ENCODE measurements around the gene ASB16. TPM values are rescaled to one million over a fixed set of nuclear protein-coding genes. Genes with fewer than 3 reads are reported as not detected.
"Not testable (repeated sequence)": the region's sequence is repeated elsewhere in the genome, so short reads cannot be mapped to it uniquely, and the experiment has no call there.

ASB16 gene
- total and polyA plus RNA-seq, 4 donors, result 0.02 to 0.37 (median 0.08) TPM; not detected in 1

DNA sequence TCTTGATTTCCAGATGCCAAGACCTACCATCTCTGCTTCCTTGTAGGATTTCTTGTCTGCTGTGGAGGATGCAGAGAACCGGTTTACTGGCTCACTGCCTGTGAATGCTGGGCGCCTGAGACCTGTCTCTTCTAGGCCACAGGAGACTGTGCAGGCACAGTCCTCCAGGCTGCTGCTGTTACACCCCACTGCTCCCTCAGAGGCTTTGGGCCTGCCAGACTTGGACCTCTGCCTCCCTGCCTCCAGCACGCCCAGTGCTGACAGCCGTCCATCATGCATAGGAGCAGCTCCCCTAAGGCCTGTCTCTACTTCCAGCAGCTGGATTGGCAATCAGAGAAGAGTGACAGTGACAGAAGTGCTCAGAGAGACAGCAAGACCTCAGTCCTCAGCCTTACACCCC lies 22.7 kb upstream of the ASB16 start:
- Histone ChIP-seq H3K27me3 (ENCODE audit: control insufficient read depth in 4 of 4, insufficient read depth in 4 of 4, low read length in 3 of 4) (no peaks in the 10 kb centered on the region), H3K9ac (ENCODE audit: low read depth in 1 of 2, low read length in 2 of 2) (no peak overlapping the region), H3K36me3 (ENCODE audit: control insufficient read depth in 4 of 4, insufficient read depth in 3 of 4, low read depth in 1 of 4, low read length in 3 of 4) (no peaks in the 10 kb centered on the region), H3K4me1 (ENCODE audit: control insufficient read depth in 4 of 4, insufficient read depth in 4 of 4, low read length in 3 of 4) (peaks cover 0 to 2% (median under 1%) of the 10 kb centered on the region in 4 donors), H3K4me3 (ENCODE audit: low read depth in 1 of 3, low read length in 3 of 3) (no peak overlapping the region), H3K27ac (ENCODE audit: low read depth in 1 of 2, low read length in 2 of 2) (no peak overlapping the region), H3K9me3 (ENCODE audit: control insufficient read depth in 4 of 4, low read length in 3 of 4) (no peaks in the 10 kb centered on the region)
- no peak for DNase-seq (ENCODE audit: low spot score)
- WGBS, result 99% methylated on average over 4 of the region's 4 CpGs
- TF ChIP-seq EGR1 (IDR thresholded peaks at IDR 0.05; ENCODE audit: low read depth in 2 of 2) (no peak), JUND (IDR thresholded peaks at IDR 0.05) (no peak), RXRA (IDR thresholded peaks at IDR 0.05) (no peak), CTCF (IDR thresholded peaks at IDR 0.05; ENCODE audit: low read depth, low read length, missing input control) (no peak), NR2F2 (IDR thresholded peaks at IDR 0.05) (no peak), FOXA1 (IDR thresholded peaks at IDR 0.05) (no peak), HNF4A (conservative IDR thresholded peaks at IDR 0.05) (no peak), ZBTB33 (IDR thresholded peaks at IDR 0.05) (no peak), GABPA (IDR thresholded peaks at IDR 0.05 in 1 of 2, conservative IDR thresholded peaks at IDR 0.05 in 1 of 2) (no peak), YY1 (IDR thresholded peaks at IDR 0.05) (no peak), TAF1 (conservative IDR thresholded peaks at IDR 0.05) (no peak), SP1 (IDR thresholded peaks at IDR 0.05) (no peak), RAD21 (IDR thresholded peaks at IDR 0.05) (no peak), FOXA2 (IDR thresholded peaks at IDR 0.05) (no peak), HNF4G (IDR thresholded peaks at IDR 0.05) (no peak)
- TF ChIP-seq, protein P1, sequence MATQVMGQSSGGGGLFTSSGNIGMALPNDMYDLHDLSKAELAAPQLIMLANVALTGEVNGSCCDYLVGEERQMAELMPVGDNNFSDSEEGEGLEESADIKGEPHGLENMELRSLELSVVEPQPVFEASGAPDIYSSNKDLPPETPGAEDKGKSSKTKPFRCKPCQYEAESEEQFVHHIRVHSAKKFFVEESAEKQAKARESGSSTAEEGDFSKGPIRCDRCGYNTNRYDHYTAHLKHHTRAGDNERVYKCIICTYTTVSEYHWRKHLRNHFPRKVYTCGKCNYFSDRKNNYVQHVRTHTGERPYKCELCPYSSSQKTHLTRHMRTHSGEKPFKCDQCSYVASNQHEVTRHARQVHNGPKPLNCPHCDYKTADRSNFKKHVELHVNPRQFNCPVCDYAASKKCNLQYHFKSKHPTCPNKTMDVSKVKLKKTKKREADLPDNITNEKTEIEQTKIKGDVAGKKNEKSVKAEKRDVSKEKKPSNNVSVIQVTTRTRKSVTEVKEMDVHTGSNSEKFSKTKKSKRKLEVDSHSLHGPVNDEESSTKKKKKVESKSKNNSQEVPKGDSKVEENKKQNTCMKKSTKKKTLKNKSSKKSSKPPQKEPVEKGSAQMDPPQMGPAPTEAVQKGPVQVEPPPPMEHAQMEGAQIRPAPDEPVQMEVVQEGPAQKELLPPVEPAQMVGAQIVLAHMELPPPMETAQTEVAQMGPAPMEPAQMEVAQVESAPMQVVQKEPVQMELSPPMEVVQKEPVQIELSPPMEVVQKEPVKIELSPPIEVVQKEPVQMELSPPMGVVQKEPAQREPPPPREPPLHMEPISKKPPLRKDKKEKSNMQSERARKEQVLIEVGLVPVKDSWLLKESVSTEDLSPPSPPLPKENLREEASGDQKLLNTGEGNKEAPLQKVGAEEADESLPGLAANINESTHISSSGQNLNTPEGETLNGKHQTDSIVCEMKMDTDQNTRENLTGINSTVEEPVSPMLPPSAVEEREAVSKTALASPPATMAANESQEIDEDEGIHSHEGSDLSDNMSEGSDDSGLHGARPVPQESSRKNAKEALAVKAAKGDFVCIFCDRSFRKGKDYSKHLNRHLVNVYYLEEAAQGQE (IDR thresholded peaks at IDR 0.05), result no peak
- TF ChIP-seq, protein P2, sequence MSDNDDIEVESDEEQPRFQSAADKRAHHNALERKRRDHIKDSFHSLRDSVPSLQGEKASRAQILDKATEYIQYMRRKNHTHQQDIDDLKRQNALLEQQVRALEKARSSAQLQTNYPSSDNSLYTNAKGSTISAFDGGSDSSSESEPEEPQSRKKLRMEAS (IDR thresholded peaks at IDR 0.05), result no peak
- TF ChIP-seq, protein P3, sequence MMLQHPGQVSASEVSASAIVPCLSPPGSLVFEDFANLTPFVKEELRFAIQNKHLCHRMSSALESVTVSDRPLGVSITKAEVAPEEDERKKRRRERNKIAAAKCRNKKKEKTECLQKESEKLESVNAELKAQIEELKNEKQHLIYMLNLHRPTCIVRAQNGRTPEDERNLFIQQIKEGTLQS (IDR thresholded peaks at IDR 0.05), result no peak

- H3K4me1 ChIP-seq (ENCODE audit: control insufficient read depth in 4 of 4, insufficient read depth in 4 of 4, low read length in 3 of 4); H3K27ac ChIP-seq (ENCODE audit: low read depth in 1 of 2, low read length in 2 of 2); H3K9ac ChIP-seq (ENCODE audit: low read depth in 1 of 2, low read length in 2 of 2); H3K9me3 ChIP-seq (ENCODE audit: control insufficient read depth in 4 of 4, low read length in 3 of 4); DNase-seq (ENCODE audit: low spot score); H3K36me3 ChIP-seq (ENCODE audit: control insufficient read depth in 4 of 4, insufficient read depth in 3 of 4, low read depth in 1 of 4, low read length in 3 of 4); H3K27me3 ChIP-seq (ENCODE audit: control insufficient read depth in 4 of 4, insufficient read depth in 4 of 4, low read length in 3 of 4); H3K4me3 ChIP-seq (ENCODE audit: low read depth in 1 of 3, low read length in 3 of 3): not testable (repeated sequence)
- WGBS, result 94% methylated on average over 3 of the region's 3 CpGs
Observed at GRCh38 chr17:44149066-44149465, 21.4 kb upstream of the ASB16 start.

Data from liver (tissue), 9 donors.